ENCODE data around the gene HINFP. TPM values are rescaled to one million over a fixed set of nuclear protein-coding genes. Genes with fewer than 3 reads are reported as not detected.

The HINFP gene
- polyA plus RNA-seq, 1 donor from 2014 or later = 50.0 TPM

DNA sequence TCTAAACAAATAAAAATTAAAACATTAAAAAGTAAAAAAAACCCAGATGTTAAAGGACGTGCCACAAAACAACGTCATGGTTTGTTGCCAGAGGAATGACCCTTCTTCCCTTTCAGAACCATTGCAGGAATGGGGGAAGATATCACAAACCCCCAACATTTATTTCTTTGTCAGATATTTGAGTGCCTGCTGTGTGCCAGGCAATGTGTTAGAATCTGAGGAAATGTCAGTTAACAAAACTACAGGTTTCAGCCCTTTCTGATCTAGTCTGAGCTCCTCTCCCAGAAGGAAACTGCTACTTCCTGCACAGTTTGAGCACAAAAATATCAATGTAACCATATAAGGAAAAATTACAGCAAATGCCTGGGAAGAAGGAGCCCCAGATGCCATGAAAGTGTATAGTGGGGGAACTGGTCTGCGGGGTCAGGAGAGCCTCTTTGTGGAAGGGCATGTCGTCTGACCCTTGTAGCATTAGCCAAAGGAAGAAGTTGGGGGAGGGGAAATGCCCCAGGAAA lies 56.8 kb downstream of the HINFP start:
- Histone ChIP-seq H3K27me3 (ENCODE audit: insufficient read depth, low read depth, low read length) (no peaks in the 10 kb centered on the region), H3F3A (ENCODE audit: insufficient read depth, low read length, poor library complexity, severe bottlenecking) (no peaks in the 10 kb centered on the region), H3K36me3 (ENCODE audit: insufficient read depth, low read length) (no peaks in the 10 kb centered on the region), H3K27ac (ENCODE audit: low read length) (no peak overlapping the region), H3K9me3 (ENCODE audit: low read length) (no peaks in the 10 kb centered on the region), H3K9me2 (ENCODE audit: insufficient read depth, low read length) (no peaks in the 10 kb centered on the region), H3K4me2 (ENCODE audit: low read length) (no peak overlapping the region), H4K20me1 (ENCODE audit: insufficient read depth) (no peaks in the 10 kb centered on the region), H3K79me2 (replicated peaks; ENCODE audit: insufficient read depth, low read length) (no peaks in the 10 kb centered on the region), H2AFZ (ENCODE audit: low read depth, low read length) (no peak overlapping the region), H3K9ac (ENCODE audit: low read length) (no peak overlapping the region), H3K4me3 (ENCODE audit: low read length) (no peak overlapping the region)
- TF ChIP-seq EP300 (conservative IDR thresholded peaks at IDR 0.05; ENCODE audit: poor library complexity, severe bottlenecking) (no peak), TAF1 (IDR thresholded peaks at IDR 0.05; ENCODE audit: low read depth) (no peak), EZH2 (IDR thresholded peaks at IDR 0.05; ENCODE audit: borderline replicate concordance, insufficient read depth, low read length, poor library complexity, severe bottlenecking) (no peak), POLR2AphosphoS5 (IDR thresholded peaks at IDR 0.05) (no peak), MXI1 (conservative IDR thresholded peaks at IDR 0.05; ENCODE audit: poor library complexity, severe bottlenecking) (no peak), SMC3 (conservative IDR thresholded peaks at IDR 0.05; ENCODE audit: poor library complexity) (no peak), RAD21 (conservative IDR thresholded peaks at IDR 0.05) (no peak)
- TF ChIP-seq, protein P1, sequence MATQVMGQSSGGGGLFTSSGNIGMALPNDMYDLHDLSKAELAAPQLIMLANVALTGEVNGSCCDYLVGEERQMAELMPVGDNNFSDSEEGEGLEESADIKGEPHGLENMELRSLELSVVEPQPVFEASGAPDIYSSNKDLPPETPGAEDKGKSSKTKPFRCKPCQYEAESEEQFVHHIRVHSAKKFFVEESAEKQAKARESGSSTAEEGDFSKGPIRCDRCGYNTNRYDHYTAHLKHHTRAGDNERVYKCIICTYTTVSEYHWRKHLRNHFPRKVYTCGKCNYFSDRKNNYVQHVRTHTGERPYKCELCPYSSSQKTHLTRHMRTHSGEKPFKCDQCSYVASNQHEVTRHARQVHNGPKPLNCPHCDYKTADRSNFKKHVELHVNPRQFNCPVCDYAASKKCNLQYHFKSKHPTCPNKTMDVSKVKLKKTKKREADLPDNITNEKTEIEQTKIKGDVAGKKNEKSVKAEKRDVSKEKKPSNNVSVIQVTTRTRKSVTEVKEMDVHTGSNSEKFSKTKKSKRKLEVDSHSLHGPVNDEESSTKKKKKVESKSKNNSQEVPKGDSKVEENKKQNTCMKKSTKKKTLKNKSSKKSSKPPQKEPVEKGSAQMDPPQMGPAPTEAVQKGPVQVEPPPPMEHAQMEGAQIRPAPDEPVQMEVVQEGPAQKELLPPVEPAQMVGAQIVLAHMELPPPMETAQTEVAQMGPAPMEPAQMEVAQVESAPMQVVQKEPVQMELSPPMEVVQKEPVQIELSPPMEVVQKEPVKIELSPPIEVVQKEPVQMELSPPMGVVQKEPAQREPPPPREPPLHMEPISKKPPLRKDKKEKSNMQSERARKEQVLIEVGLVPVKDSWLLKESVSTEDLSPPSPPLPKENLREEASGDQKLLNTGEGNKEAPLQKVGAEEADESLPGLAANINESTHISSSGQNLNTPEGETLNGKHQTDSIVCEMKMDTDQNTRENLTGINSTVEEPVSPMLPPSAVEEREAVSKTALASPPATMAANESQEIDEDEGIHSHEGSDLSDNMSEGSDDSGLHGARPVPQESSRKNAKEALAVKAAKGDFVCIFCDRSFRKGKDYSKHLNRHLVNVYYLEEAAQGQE (IDR thresholded peaks at IDR 0.05; ENCODE audit: borderline replicate concordance) = no peak
- TF ChIP-seq, protein P2, sequence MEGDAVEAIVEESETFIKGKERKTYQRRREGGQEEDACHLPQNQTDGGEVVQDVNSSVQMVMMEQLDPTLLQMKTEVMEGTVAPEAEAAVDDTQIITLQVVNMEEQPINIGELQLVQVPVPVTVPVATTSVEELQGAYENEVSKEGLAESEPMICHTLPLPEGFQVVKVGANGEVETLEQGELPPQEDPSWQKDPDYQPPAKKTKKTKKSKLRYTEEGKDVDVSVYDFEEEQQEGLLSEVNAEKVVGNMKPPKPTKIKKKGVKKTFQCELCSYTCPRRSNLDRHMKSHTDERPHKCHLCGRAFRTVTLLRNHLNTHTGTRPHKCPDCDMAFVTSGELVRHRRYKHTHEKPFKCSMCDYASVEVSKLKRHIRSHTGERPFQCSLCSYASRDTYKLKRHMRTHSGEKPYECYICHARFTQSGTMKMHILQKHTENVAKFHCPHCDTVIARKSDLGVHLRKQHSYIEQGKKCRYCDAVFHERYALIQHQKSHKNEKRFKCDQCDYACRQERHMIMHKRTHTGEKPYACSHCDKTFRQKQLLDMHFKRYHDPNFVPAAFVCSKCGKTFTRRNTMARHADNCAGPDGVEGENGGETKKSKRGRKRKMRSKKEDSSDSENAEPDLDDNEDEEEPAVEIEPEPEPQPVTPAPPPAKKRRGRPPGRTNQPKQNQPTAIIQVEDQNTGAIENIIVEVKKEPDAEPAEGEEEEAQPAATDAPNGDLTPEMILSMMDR (IDR thresholded peaks at IDR 0.05; ENCODE audit: poor library complexity, severe bottlenecking) = no peak

GRCh38 chr11:119179342-119179741 lies 58.0 kb downstream of the HINFP start:
- Histone ChIP-seq H3K27me3 (ENCODE audit: insufficient read depth, low read depth, low read length) (no peaks in the 10 kb centered on the region), H3K9me3 (ENCODE audit: low read length) (no peaks in the 10 kb centered on the region), H3K36me3 (ENCODE audit: insufficient read depth, low read length) (no peaks in the 10 kb centered on the region), H3F3A (ENCODE audit: insufficient read depth, low read length, poor library complexity, severe bottlenecking) (no peaks in the 10 kb centered on the region), H3K9ac (ENCODE audit: low read length) (no peak overlapping the region), H4K20me1 (ENCODE audit: insufficient read depth) (no peaks in the 10 kb centered on the region), H3K4me3 (ENCODE audit: low read length) (no peak overlapping the region), H3K4me2 (ENCODE audit: low read length) (no peak overlapping the region), H3K27ac (ENCODE audit: low read length) (no peak overlapping the region), H3K9me2 (ENCODE audit: insufficient read depth, low read length) (no peaks in the 10 kb centered on the region), H2AFZ (ENCODE audit: low read depth, low read length) (no peak overlapping the region), H3K79me2 (replicated peaks; ENCODE audit: insufficient read depth, low read length) (no peaks in the 10 kb centered on the region)
- TF ChIP-seq RAD21 (conservative IDR thresholded peaks at IDR 0.05) (no peak), POLR2AphosphoS5 (IDR thresholded peaks at IDR 0.05) (no peak), EZH2 (IDR thresholded peaks at IDR 0.05; ENCODE audit: borderline replicate concordance, insufficient read depth, low read length, poor library complexity, severe bottlenecking) (no peak), SMC3 (conservative IDR thresholded peaks at IDR 0.05; ENCODE audit: poor library complexity) (no peak), MXI1 (conservative IDR thresholded peaks at IDR 0.05; ENCODE audit: poor library complexity, severe bottlenecking) (no peak), EP300 (conservative IDR thresholded peaks at IDR 0.05; ENCODE audit: poor library complexity, severe bottlenecking) (no peak)
- TF ChIP-seq, protein P2 (IDR thresholded peaks at IDR 0.05; ENCODE audit: poor library complexity, severe bottlenecking) = no peak
- TF ChIP-seq, protein P1 (IDR thresholded peaks at IDR 0.05; ENCODE audit: borderline replicate concordance) = no peak
